ENCODE data around the gene ALG12. TPM values are rescaled to one million over a fixed set of nuclear protein-coding genes. Genes with fewer than 3 reads are reported as not detected.

Gene ALG12
- total RNA-seq, 2 experiments from 2014 or later: 19.2 to 21.2 TPM

DNA sequence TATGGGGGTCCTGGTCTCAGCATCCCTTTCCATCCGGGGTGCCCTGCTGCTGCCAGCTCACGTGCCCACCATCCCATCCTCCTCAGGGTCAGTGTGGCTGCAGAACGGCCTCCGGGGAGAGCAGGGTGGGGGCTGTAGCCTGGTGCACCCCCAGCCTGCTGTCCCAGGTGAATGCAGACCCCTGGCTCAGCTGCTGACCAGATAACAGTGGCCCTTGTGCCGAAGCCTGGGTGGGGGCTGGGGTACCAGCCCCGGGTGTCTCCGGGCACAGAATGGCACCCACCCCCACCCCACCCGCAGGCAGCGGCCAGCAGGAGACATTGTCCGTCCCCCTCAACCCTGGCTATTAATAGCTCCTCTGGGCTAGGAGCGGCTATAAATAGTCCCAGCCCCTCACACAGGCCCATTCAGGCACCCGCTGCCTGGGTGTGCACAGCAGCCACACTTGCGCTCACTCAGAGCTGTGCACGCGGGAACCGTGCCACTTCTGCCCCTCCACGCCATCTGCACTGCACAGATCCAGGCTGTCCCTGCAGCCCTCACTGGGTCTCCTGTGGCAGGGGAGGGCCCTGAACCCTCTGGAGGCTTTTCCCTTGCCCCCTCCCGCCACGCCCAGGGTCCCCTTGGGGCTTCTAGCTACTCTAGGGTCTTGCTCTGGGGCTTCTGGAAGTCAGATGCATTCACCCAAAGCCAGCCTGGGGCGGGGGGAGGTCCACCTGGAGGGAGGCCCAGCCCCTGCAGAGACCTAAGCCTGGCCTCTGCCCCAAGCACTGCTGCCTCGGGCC lies 18.9 kb upstream of the ALG12 start:
- ChIA-PET POLR2A (interaction anchor here (0.7 to 3.0 kb wide), 6 partner anchors 20 to 177 kb away, joined by 5 to 37 read pairs (median 6); partner anchors contain the start of gene PIM3), CTCF (interaction anchor here (0.6 to 1.4 kb wide), 2 partner anchors 20 to 25 kb away, joined by 3 to 4 read pairs; no protein-coding TSS in a partner anchor)

DNA sequence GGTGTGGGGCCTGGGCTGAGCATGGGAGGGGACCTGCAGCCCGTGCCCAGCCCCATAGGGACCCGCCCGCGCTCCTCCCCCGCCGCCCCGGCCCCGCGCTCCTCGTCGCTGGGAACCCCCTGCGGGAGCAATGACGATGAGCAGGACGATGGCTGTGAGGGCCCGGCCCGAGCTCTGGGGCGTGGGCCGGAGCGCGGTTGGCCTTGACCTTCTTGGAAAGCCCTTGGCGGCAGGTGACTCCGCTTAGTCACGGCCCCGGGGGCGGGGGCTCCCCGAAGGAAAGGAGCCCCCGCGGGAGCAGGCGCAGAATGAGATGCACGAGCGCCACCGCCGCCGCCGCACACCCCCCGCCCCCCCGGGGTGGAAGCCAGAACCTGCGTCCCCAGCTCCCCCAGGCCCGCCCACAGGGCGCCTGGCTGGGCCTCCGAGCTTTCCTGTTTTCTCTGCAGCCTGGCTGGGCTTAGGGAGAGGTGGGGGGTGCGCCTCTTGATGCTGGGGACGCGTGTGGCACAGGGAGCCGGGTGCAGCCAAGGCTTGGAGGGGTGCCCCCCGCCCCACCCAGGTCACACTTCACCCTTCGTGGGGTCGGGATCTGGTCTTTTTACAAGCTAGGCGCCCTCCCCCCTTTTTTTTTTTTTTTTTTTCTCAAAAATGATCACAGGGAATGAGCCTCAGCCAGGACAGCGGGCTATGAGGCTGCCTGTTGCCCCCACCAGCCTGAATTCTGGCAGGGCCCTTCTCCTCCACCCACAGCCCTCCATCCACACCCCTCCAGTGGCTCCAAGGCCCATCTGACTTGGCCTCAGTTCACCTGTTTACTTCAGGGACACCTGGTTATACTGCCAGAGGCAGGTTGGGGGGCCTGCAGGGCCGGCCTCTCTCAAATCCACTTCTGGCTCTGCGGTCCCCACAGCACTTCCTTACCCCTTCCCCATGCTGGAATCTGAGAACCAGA lies 18.1 kb upstream of the ALG12 start:
- ChIA-PET POLR2A (interaction anchor here (0.6 to 3.0 kb wide), 9 partner anchors 21 to 254 kb away, joined by 3 to 37 read pairs (median 5); partner anchors contain the start of gene PIM3), CTCF (interaction anchor here (0.6 to 1.4 kb wide), 3 partner anchors 21 to 34 kb away, joined by 3 to 5 read pairs (median 4); no protein-coding TSS in a partner anchor)

DNA sequence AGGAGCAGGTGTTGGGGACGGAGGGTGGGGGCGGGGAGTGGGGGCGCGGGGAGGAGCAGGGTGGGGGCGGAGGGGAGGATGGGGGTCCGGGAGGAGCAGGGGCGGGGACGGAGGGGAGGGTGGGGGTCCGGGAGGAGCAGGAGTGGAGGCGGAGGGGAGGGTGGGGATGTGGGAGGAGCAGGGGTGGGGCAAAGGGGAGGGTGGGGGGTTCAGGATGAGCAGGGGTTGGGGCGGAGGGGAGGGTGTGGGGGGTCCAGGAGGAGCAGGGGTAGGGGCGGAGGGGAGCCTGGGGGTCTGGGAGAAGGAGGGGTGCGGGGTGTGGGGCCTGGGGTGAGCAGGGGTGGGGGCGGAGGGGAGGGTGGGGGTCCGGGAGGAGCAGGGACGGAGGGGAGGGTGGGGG lies 17.3 kb upstream of the ALG12 start:
- ChIA-PET CTCF (interaction anchor here (1.0 kb wide), 1 partner anchor 35 kb away, joined by 5 read pairs; no protein-coding TSS in a partner anchor), POLR2A (interaction anchor here (0.6 to 3.0 kb wide), 6 partner anchors 22 to 83 kb away, joined by 4 to 37 read pairs (median 6); partner anchors contain the start of gene PIM3)

DNA sequence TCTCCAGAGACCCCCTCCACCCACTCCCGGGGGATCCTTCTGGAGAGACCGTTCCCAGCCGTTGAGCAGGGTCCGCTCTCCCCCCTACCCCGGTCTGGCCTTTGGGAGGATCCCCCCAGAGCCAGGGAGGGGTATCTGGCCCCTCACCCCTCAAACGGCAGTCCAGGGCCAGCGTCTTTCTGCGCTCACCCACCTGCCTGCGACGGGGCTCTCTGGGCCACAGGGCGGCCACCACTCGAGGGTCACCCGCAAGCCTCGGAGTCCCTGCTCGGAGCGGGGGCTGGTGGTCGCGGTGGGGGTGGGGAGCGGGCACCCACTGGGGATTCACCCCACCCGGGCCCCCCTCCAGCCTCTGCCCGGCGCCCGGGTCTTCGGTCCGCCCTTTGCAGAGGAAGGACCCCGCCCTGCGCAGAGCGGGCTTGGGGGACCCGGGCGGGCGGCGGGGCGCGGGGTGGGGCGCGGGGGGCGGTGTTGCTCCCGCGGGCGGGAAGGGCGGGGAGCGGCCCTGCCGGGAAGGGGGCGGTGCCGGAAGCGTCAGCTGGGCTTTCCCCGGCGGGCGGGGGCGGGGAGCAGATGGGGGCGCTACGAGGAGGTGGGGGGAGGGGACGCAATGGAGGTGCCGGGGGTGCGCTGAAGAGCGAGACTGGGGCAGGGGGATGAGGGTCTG lies 16.8 kb upstream of the ALG12 start:
- CTCF ChIA-PET: no interaction called here
- POLR2A ChIA-PET: interaction anchor here (2.4 to 3.0 kb wide), 2 partner anchors 27 to 36 kb away, joined by 23 to 37 read pairs; partner anchors contain the start of gene PIM3

- CTCF ChIA-PET: interaction anchor here (1.2 to 2.3 kb wide), 3 partner anchors 58 to 96 kb away, joined by 4 to 11 read pairs (median 5); no protein-coding TSS in a partner anchor
- POLR2A ChIA-PET: interaction anchor here (0.8 to 1.5 kb wide), 2 partner anchors 28 to 37 kb away, joined by 3 to 5 read pairs; no protein-coding TSS in a partner anchor
Observed at GRCh38 chr22:49934160-49934890, 16.1 kb upstream of the ALG12 start.

DNA sequence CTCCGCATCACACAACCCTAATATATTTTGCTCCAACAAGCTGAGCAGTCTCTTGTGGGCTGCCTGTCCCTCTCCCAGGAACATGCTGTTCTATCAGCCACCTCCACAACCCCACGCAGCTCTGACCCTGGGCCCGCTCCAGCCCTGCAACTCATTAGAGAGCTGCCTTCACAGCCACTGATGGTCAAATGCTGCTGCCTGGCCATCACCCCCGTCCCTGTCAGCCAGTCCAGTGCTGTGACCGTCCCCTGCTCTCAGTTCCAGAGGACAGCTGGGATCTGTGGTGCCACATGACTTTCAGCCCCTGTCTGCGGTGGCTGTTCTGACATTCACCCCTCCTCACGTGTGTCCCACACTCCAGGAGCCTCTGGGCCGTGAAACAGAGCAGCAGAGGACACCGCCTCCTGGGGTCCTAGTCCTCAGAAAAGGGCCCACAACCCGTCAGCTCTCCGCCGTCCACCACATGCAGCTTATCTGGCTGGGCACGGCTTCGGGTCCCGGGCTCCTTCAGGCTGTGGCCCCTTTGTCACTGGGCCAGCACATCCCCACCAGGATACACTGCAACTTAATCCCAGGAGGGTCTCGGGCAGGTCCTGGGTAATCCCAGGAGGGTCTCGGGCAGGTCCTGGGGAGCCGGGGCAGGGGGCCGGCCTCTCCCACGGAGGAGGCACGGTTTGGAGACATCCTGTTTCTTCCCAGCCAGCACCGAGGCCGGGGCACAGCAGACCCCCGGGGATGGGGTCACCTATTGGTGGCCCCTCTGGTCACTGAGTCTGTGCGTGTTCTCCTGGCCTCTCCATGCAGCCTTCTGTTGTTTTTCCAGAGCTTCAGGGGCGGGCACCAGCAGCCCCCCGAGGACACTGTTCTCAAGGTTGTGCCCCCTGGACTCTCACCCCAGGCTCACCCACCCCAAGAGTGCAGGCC lies 15.3 kb upstream of the ALG12 start:
- CTCF ChIA-PET: interaction anchor here (1.2 to 2.3 kb wide), 5 partner anchors 30 to 97 kb away, joined by 3 to 11 read pairs (median 5); no protein-coding TSS in a partner anchor
- POLR2A ChIA-PET: interaction anchor here (0.8 to 1.5 kb wide), 2 partner anchors 29 to 37 kb away, joined by 3 to 5 read pairs; no protein-coding TSS in a partner anchor

DNA sequence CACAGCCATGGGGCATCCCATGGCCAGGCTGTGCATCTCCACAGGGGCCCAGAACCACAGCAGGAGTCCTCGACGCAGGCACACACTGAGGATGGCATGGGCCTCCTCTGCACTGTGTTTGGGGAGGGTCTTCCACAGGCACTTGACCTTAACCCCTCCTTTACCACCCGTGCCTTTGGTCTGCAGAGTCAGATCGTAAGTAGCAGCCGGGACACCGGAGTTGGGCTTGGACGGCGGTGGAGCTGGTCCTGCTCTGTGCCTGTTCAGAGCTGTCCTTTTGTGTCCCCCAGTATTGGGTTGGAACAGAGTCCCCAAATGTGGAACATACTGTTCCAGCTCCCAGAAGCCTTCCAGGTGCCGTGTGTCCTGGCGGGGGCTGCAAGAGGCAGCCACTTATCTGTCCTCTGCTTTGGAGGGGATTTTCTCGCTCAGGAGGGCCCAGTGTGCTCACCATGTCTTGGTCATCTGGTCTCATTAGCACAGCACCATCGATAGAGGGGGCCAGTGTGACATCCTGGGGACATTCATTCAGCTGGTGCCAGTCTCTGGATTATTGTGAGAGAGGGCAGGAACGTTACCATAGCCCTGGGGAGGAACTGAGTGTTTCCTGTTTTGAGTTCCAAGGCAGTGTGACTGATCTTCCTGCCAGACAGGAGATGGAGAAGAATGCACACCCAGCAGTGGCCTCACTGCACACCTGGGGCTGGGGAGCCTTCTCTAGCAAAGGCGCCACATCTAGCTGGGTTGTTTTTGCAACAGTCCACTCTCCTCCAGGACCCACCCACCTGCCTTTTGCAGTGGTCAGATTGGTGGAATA lies 12.6 kb upstream of the ALG12 start:
- ChIA-PET CTCF (interaction anchor here (0.8 to 2.7 kb wide), 23 partner anchors 9 to 254 kb away, joined by 3 to 33 read pairs (median 4); partner anchors contain the start of genes IL17REL and TRABD), POLR2A (interaction anchor here (0.8 to 1.0 kb wide), 3 partner anchors 41 to 100 kb away, joined by 3 read pairs; no protein-coding TSS in a partner anchor)

DNA sequence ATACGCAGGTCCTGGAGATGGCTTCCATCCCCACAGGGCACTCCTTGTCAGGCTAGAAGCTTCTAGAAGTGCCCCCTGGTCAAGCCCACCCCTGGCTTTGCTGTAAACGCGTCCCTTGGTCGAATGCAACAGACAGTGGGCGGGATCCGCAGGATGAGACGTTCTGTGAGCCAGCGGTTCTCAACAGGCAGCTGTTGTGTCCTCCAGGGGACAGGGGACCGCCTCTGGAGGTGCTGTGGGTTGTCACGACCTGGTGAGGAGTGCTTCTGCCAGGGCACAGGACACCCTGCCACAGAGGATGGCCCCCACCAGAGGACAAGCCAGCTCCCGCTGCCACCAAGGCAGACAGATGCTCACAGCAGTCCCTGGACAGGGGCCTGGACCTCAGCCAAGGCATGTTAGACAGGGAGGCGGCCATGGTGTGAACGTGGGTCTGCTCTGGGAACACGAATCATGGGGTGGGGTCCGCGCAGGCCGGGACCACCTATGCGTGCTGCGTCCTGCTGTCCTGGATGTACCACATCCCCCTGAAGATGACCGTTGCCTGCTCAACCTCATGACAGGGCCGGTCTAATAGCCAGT lies 11.8 kb upstream of the ALG12 start:
- ChIA-PET CTCF (interaction anchor here (0.7 to 2.7 kb wide), 20 partner anchors 10 to 255 kb away, joined by 3 to 33 read pairs (median 4); partner anchors contain the start of genes IL17REL and TRABD), POLR2A (interaction anchor here (1.0 kb wide), 2 partner anchors 87 to 100 kb away, joined by 3 read pairs; no protein-coding TSS in a partner anchor)

DNA sequence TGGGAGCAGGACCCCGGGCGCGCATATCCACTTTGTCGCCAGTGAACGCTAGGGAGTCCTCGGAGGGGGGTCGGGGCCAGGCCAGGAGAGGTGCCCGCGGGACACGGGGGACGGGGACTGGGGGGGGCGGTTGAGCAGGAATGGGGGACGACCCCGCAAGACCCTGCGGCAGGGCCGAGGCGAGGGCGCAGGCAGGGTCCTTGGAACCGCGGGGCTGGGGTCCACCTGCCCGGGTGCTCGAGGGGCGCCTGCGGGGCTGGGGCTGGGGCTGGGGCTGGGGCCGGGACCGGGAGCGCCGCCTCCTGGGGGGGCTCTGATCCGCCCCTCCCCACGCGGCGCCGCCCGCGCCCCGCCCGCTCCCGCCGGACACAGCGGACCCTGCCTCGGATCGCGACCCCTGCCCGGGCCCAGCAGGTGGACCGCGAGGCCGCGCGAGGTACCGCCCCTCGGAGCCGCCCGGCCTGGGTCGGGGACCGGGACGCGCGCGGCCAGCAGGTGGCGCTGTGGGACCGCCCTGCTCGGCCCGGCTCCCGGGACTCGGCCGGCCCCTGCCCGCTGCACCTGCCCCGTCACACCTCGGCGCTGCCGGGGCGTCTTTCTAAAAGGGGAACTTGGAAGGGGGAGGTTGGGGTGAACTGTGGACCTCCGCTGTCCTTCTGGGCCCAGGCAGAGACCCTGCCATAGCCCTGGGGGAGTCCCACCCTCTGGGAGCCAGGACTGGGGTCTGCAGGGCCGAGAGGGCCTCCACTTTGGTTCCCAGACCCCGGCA lies 11.2 kb upstream of the ALG12 start:
- POLR2A ChIA-PET: interaction anchor here (1.0 kb wide), 2 partner anchors 87 to 101 kb away, joined by 3 read pairs; no protein-coding TSS in a partner anchor
- CTCF ChIA-PET: interaction anchor here (0.7 to 2.7 kb wide), 10 partner anchors 12 to 256 kb away, joined by 3 to 33 read pairs (median 4); partner anchors contain the start of gene TRABD

GRCh38 chr22:49928555-49929210 lies 10.4 kb upstream of the ALG12 start:
- POLR2A ChIA-PET: no interaction called here
- CTCF ChIA-PET: interaction anchor here (3.9 kb wide), 1 partner anchor 102 kb away, joined by 23 read pairs; no protein-coding TSS in a partner anchor

DNA sequence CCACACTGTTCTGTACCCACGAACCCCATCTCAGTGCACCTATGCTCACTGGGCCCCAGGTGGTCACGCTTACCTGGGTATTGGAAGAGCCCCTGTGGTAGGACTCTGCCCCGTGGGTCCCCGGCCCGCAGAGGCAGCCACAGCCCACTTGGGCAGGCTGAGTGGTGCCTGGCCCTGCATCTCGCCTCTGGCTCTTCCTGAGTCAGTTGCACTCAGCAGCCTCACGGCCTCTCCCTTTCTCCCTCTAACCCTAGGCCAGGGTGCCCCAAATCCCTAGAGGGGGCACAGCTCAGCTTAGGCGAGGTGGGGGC lies 9.9 kb upstream of the ALG12 start:
- CTCF ChIA-PET: interaction anchor here (3.9 kb wide), 1 partner anchor 103 kb away, joined by 23 read pairs; no protein-coding TSS in a partner anchor
- POLR2A ChIA-PET: no interaction called here

- ChIA-PET CTCF (interaction anchor here (3.9 kb wide), 1 partner anchor 103 kb away, joined by 23 read pairs; no protein-coding TSS in a partner anchor), POLR2A (no interaction called here)
Observed at GRCh38 chr22:49927483-49928184, 9.4 kb upstream of the ALG12 start.

GRCh38 chr22:49926916-49927315 lies 8.7 kb upstream of the ALG12 start:
- ChIA-PET POLR2A (no interaction called here), CTCF (interaction anchor here (3.9 kb wide), 1 partner anchor 104 kb away, joined by 23 read pairs; no protein-coding TSS in a partner anchor)
